Measurements from ENCODE around the gene C11orf98. TPM values are rescaled to one million over a fixed set of nuclear protein-coding genes. Genes with fewer than 3 reads are reported as not detected.
"Not testable (repeated sequence)": the region's sequence is repeated elsewhere in the genome, so short reads cannot be mapped to it uniquely, and the experiment has no call there.

Gene C11orf98
- total and polyA plus RNA-seq, 2 experiments from 2014 or later = 136 to 141 TPM

DNA sequence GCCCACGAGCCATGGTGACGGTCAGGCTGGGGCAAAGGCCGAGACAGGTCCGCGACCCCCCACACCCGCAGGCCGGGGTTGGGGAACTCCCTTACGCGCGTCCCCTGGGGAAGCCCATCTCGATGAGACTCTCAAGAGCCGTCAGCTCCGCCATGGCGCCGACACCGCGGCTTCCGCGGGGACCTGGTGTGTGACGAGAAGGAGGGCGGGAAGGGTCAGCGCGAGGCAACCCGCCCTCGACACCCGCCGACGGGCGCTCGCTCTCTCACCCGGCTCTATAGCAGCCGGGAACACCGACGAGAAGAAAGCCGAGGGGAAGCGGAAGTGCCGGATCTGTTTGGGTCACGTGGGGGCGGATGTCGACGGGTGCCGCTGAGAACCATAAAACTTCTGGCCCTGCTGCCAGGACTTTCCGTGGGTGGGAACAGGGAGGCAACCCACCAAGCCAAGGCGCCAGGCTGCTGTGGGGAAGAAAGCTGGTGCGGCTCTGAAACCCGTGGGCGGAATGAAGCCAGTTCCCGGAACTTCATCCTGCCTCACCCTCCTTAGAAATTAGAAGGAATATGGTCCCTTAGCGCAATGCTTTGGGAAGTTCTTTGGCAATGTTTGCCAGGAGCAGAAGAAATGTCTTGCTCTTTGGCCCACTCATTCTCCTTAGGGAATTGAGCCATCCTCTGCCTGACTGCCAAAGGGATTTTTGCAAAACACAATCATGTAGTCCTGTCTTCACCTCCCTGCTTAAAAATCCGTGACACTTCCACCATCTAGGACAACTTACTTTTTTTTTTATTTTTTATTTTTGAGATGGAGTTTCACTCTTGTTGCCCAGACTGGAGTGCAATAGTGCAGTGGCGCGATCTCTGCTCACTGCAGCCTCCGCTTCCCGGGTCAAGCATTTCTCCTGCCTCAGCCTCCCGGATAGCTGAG lies 14.0 kb upstream of the C11orf98 start, which contains the start of gene UBXN1:
Gene UBXN1 (minus strand): TSS at position 304 of the 927 bp plus-strand sequence. CDS start 150 bp downstream, at position 154.
- TF ChIP-seq, protein P1, sequence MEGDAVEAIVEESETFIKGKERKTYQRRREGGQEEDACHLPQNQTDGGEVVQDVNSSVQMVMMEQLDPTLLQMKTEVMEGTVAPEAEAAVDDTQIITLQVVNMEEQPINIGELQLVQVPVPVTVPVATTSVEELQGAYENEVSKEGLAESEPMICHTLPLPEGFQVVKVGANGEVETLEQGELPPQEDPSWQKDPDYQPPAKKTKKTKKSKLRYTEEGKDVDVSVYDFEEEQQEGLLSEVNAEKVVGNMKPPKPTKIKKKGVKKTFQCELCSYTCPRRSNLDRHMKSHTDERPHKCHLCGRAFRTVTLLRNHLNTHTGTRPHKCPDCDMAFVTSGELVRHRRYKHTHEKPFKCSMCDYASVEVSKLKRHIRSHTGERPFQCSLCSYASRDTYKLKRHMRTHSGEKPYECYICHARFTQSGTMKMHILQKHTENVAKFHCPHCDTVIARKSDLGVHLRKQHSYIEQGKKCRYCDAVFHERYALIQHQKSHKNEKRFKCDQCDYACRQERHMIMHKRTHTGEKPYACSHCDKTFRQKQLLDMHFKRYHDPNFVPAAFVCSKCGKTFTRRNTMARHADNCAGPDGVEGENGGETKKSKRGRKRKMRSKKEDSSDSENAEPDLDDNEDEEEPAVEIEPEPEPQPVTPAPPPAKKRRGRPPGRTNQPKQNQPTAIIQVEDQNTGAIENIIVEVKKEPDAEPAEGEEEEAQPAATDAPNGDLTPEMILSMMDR (IDR thresholded peaks at IDR 0.05; ENCODE audit: low read depth, low read length) = no peak
- peaks cover 16% of the 10 kb centered on the region for H3K36me3 ChIP-seq

GRCh38 chr11:62678433-62678769 lies 13.4 kb upstream of the C11orf98 start:
- H3K4me1 ChIP-seq (ENCODE audit: low read depth) = peaks cover 20% of the 10 kb centered on the region
- H3K27ac ChIP-seq = peak overlapping the region; percentile 80
- TF ChIP-seq, protein P1 (IDR thresholded peaks at IDR 0.05; ENCODE audit: low read depth, low read length) = no peak
- no peaks in the 10 kb centered on the region for H3K9me3 ChIP-seq (ENCODE audit: low read depth)
- DNase-seq (ENCODE audit: low read depth in 1 of 2, low spot score in 1 of 2) = no peak
- no peaks in the 10 kb centered on the region for H3K27me3 ChIP-seq
- peak overlapping the region; percentile 93 for H3K4me3 ChIP-seq
- H3K36me3 ChIP-seq = peaks cover 20% of the 10 kb centered on the region

More for the DNA sequence above, 14.0 kb upstream of the C11orf98 start, which contains the start of gene UBXN1:
- DNase-seq (ENCODE audit: low read depth in 1 of 2, low spot score in 1 of 2) = peak; percentile 89 to 96
- peaks cover 20% of the 10 kb centered on the region for H3K4me1 ChIP-seq (ENCODE audit: low read depth)
- H3K9me3 ChIP-seq (ENCODE audit: low read depth) = no peaks in the 10 kb centered on the region
- peak within 1 kb of the TSS; percentile 93 for H3K4me3 ChIP-seq
- peak within 1 kb of the TSS; percentile 80 for H3K27ac ChIP-seq
- H3K27me3 ChIP-seq = no peaks in the 10 kb centered on the region

DNA sequence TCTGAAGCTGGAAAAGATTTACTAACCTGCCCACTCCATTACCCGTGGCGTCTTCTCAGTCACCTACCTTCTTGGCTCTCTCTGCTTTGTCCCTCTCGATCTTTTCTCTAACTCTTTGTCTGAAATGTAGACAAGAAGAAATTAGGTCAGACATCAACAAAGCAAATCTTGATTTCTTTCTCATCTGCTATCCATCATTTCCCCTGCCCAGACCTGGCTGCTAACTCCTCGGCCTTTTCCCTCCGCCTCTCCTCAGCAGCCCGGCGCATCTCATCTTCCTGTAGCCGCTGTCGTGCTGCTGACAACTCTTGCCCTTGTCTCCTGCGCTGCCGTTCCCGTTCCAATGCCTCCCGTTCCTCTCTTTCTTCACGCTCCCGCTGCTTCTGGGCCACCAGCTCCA lies 12.7 kb upstream of the C11orf98 start:
- Histone ChIP-seq H3K4me1 (ENCODE audit: low read depth) (peaks cover 23% of the 10 kb centered on the region), H3K27ac (peak overlapping the region; percentile 80), H3K36me3 (peaks cover 22% of the 10 kb centered on the region), H3K9me3 (ENCODE audit: low read depth) (no peaks in the 10 kb centered on the region), H3K4me3 (peak overlapping the region; percentile 93), H3K27me3 (no peaks in the 10 kb centered on the region)
- TF ChIP-seq, protein P1 (IDR thresholded peaks at IDR 0.05; ENCODE audit: low read depth, low read length) = no peak
- DNase-seq (ENCODE audit: low read depth in 1 of 2, low spot score in 1 of 2) = no peak

DNA sequence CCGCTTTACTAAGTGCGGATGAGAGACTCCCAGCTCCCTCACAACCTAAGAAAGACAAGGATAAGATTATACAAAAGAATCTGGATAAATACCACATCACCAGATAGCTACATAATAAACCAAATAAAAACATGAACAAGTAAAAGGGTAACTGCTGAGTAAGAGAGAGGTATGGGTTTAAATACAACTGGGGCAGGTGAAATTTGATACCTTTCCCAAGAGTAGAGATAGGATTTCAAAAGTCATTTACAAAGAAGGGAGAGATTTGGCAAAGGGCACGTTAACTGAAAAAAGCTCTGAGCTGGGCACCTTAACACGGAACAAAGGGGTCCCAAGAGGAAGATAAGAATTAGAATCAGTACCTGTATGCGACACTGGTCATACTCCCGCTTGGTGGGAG lies 12.1 kb upstream of the C11orf98 start:
- Histone ChIP-seq H3K4me1 (ENCODE audit: low read depth) (peaks cover 25% of the 10 kb centered on the region), H3K9me3 (ENCODE audit: low read depth) (no peaks in the 10 kb centered on the region), H3K36me3 (peaks cover 22% of the 10 kb centered on the region), H3K27ac (peak overlapping the region; percentile 80), H3K27me3 (no peaks in the 10 kb centered on the region), H3K4me3 (peak overlapping the region; percentile 93)
- TF ChIP-seq, protein P1 (IDR thresholded peaks at IDR 0.05; ENCODE audit: low read depth, low read length) = no peak
- no peak for DNase-seq (ENCODE audit: low read depth in 1 of 2, low spot score in 1 of 2)

GRCh38 chr11:62676698-62677097 lies 11.7 kb upstream of the C11orf98 start:
- no peak for DNase-seq (ENCODE audit: low read depth in 1 of 2, low spot score in 1 of 2)
- H3K27ac ChIP-seq = peak overlapping the region; percentile 80
- H3K36me3 ChIP-seq = peaks cover 22% of the 10 kb centered on the region
- TF ChIP-seq, protein P1 (IDR thresholded peaks at IDR 0.05; ENCODE audit: low read depth, low read length) = no peak
- H3K9me3 ChIP-seq (ENCODE audit: low read depth) = no peaks in the 10 kb centered on the region
- H3K27me3 ChIP-seq = no peaks in the 10 kb centered on the region
- H3K4me3 ChIP-seq = no peak overlapping the region
- H3K4me1 ChIP-seq (ENCODE audit: low read depth) = peaks cover 25% of the 10 kb centered on the region

DNA sequence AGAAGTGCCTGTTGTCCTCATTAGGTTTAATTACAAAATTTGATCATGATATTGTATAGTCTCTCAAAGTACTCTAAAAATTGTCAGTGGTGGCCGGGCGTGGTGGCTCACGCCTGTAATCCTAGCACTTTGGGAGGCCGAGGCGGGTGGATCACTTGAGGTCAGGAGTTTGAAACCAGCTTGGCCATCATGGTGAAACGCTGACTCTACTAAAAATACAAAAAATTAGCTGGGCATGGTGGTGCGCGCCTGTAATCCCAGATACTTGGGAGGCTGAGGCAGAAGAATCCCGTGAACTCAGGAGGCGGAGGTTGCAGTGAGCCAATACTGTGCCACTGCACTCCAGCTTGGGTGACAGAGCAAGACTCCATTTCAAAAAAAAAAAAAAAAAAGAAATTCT lies 10.4 kb upstream of the C11orf98 start:
- H3K27ac ChIP-seq; H3K9me3 ChIP-seq (ENCODE audit: low read depth); H3K27me3 ChIP-seq; H3K4me3 ChIP-seq; DNase-seq (ENCODE audit: low read depth in 1 of 2, low spot score in 1 of 2): not testable (repeated sequence)
- Histone ChIP-seq H3K36me3 (peaks cover 22% of the 10 kb centered on the region), H3K4me1 (ENCODE audit: low read depth) (peaks cover 29% of the 10 kb centered on the region)

Measured in cardiac muscle cell (in vitro differentiated cells and primary cell).